ENCODE data around the gene MYLK.

The MYLK gene

DNA sequence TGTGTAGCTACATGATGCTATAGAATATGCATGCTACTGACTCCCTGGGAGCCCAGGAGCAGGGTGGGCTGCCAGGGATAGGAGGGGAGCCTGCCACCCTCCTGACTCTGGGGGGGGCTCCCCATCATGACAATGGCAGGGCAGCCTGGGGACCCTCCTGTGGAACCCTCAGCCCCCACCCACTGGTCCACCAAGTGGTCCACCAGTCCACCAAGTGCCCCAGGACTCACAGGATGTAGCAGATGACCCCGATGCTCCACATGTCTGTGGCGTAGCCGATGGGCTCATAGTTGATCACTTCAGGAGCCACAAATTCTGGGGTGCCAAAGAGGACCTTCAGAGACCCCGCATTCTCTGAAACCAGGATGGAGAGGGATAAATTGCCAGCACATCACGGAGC lies 246.3 kb downstream of the MYLK start:
- no peak for TF ChIP-seq CTCF (conservative IDR thresholded peaks at IDR 0.05; ENCODE audit: control insufficient read depth, insufficient read depth, low read depth, low read length)
- H3K4me3 ChIP-seq (ENCODE audit: control insufficient read depth, low read depth, low read length): no peak overlapping the region
- no peak for DNase-seq (ENCODE audit: low read depth)

- H3K4me3 ChIP-seq (ENCODE audit: control insufficient read depth, low read depth, low read length): no peak overlapping the region
- no peak for TF ChIP-seq CTCF (conservative IDR thresholded peaks at IDR 0.05; ENCODE audit: control insufficient read depth, insufficient read depth, low read depth, low read length)
- no peak for DNase-seq (ENCODE audit: low read depth)
These were observed 247.0 kb downstream of the MYLK start for GRCh38 chr3:123637131-123637530.

GRCh38 chr3:123636431-123636841 lies 247.7 kb downstream of the MYLK start:
- no peak for DNase-seq (ENCODE audit: low read depth)
- TF ChIP-seq CTCF (conservative IDR thresholded peaks at IDR 0.05; ENCODE audit: control insufficient read depth, insufficient read depth, low read depth, low read length): no peak
- no peak overlapping the region for H3K4me3 ChIP-seq (ENCODE audit: control insufficient read depth, low read depth, low read length)

GRCh38 chr3:123635717-123636116 lies 248.4 kb downstream of the MYLK start:
- no peak overlapping the region for H3K4me3 ChIP-seq (ENCODE audit: control insufficient read depth, low read depth, low read length)
- DNase-seq (ENCODE audit: low read depth): no peak
- no peak for TF ChIP-seq CTCF (conservative IDR thresholded peaks at IDR 0.05; ENCODE audit: control insufficient read depth, insufficient read depth, low read depth, low read length)

GRCh38 chr3:123635217-123635616 lies 248.9 kb downstream of the MYLK start:
- TF ChIP-seq CTCF (conservative IDR thresholded peaks at IDR 0.05; ENCODE audit: control insufficient read depth, insufficient read depth, low read depth, low read length): no peak
- DNase-seq (ENCODE audit: low read depth): no peak
- H3K4me3 ChIP-seq (ENCODE audit: control insufficient read depth, low read depth, low read length): no peak overlapping the region

DNA sequence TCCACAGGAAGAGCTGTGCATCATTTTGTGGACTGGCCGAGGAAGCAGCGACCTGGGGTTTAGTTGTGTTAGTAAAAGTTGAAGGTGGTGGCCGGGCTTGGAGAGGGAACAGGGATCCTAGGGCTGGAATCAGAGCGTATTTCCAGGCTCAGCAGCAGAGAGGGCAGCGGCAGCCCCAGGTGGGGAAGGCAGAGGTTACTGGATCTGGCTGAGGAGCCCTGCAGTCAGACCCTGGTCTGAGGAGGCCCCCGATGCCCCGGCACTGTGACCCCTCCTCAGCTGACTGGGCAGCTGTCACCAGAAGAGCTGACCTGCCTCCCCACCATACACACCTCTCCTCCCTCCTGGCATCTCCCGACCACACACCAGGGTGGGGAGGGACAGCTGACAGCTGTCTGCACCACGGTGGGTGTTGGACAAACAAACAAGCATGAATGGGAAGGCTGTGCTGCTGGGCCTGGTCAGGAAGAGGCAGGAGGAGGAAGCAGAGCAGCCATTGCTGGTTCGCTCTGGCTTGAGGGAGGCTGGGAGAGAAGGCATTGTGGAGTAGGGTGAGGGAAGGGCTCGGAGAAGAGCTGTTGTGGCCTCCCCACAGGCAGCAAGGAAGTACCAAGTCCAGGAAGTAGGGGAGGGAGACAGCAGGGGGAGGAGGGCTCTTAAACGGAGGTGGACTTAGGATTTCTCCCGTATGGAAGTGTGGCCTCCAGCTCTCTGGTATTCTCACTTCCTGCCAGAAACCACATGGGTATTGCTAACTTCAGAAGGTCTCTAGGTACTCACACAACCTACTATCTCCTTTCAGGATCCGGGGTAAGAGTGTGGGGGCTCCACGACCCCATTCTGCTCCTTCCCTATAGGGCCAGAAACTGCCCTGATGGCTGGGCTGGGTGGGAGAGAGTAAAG lies 249.7 kb downstream of the MYLK start:
- no peak for DNase-seq (ENCODE audit: low read depth)
- TF ChIP-seq CTCF (conservative IDR thresholded peaks at IDR 0.05; ENCODE audit: control insufficient read depth, insufficient read depth, low read depth, low read length): no peak
- no peak overlapping the region for H3K4me3 ChIP-seq (ENCODE audit: control insufficient read depth, low read depth, low read length)

Measured in fibroblast of mammary gland (primary cell).